Fibroblast of pulmonary artery (primary cell): ENCODE measurements around the gene PIEZO1.
A peak's percentile ranks its signal among the peaks of the same experiment; 100 is the strongest.

Source experiments
- DNase-seq: peaks from one replicate; pipeline ENCODE4 v3.0.0-alpha.2; 2010; ENCODE audit warnings: low read depth
- H3K4me3 ChIP-seq: replicated peaks from 2 replicates; pipeline ENCODE4 v1.5.1; 2011; ENCODE audit warnings: low read depth, mild to moderate bottlenecking, control low read depth, low read length, moderate library complexity
- CTCF ChIP-seq: IDR thresholded peaks from 2 replicates; pipeline ENCODE4 v1.5.1; 2011; ENCODE audit warnings: mild to moderate bottlenecking, control low read depth, low read length, inconsistent platforms; ENCODE audit errors: missing control alignments

The PIEZO1 gene

GRCh38 chr16:88778541-88779065 lies 6.4 kb downstream of the PIEZO1 start:
- no peak for DNase-seq
- H3K4me3 ChIP-seq, result no peak overlapping the region
- no peak for TF ChIP-seq CTCF

- DNase-seq, result no peak
- no peak for TF ChIP-seq CTCF
- no peak overlapping the region for H3K4me3 ChIP-seq
Observed at GRCh38 chr16:88778271-88778525, 6.8 kb downstream of the PIEZO1 start.

GRCh38 chr16:88777471-88778270 lies 7.3 kb downstream of the PIEZO1 start:
- no peak for TF ChIP-seq CTCF
- DNase-seq, result no peak
- H3K4me3 ChIP-seq, result no peak overlapping the region

- no peak overlapping the region for H3K4me3 ChIP-seq
- TF ChIP-seq CTCF, result no peak
- DNase-seq, result no peak
Observed at GRCh38 chr16:88775825-88776224, 9.2 kb downstream of the PIEZO1 start.

- H3K4me3 ChIP-seq, result no peak overlapping the region
- no peak for DNase-seq
- TF ChIP-seq CTCF, result no peak
Observed at GRCh38 chr16:88774544-88775393, 10.3 kb downstream of the PIEZO1 start.

GRCh38 chr16:88773812-88774291 lies 11.2 kb downstream of the PIEZO1 start:
- peak; percentile 63 for DNase-seq

More at GRCh38 chr16:88773812-88774291, 11.2 kb downstream of the PIEZO1 start:
- H3K4me3 ChIP-seq, result no peak overlapping the region
- TF ChIP-seq CTCF, result no peak
